IMR-90 (cell line): ENCODE data around the gene SPATC1L. TPM values are rescaled to one million over a fixed set of nuclear protein-coding genes. Genes with fewer than 3 reads are reported as not detected.

Source experiments
- ATAC-seq: fragments of 200-7000 bp; cut with Tn5 transposase; 2 replicates; pipeline ENCODE4 v1.9.1; 2020; ENCODE audit warnings: low read depth, mild to moderate bottlenecking, moderate library complexity
- BruUV-seq: library from RNA; stranded (reverse); fragments of 400-500 nt; replicated peaks from 2 replicates; lab custom pipeline; 2021; lab: Mats Ljungman, UMichigan
- CTCF ChIA-PET: fragments of 300-600 bp; formaldehyde crosslinking; extraction: SDS; loops from one replicate; lab custom pipeline; 2021; ENCODE audit warnings: antibody characterized with exemption; lab: Yijun Ruan, JAX
- POLR2A ChIA-PET: fragments of 300-600 bp; sonication (Branson Sonifier 250); formaldehyde crosslinking; loops from one replicate; lab custom pipeline; 2022; ENCODE audit warnings: antibody characterized with exemption; ENCODE audit not compliant: unreplicated experiment; lab: Charles Lee
- DNase-seq: peaks from one replicate; pipeline ENCODE4 v3.0.0; 2013
- H2AFZ ChIP-seq: replicated peaks from 2 replicates; pipeline ENCODE3; 2013; ENCODE audit warnings: low read length, mild to moderate bottlenecking; ENCODE audit not compliant: poor library complexity
- H2AK5ac ChIP-seq: 2 replicates; pipeline ENCODE4 v1.6.1; 2013; ENCODE audit warnings: low read depth, low read length, inconsistent platforms
- H2AK9ac ChIP-seq: replicated peaks from 2 replicates; pipeline ENCODE3; 2013; ENCODE audit warnings: mild to moderate bottlenecking, low read depth, low read length, moderate library complexity; ENCODE audit not compliant: poor library complexity
- H2BK120ac ChIP-seq: 2 replicates; pipeline ENCODE4 v1.6.1; 2013; ENCODE audit warnings: low read depth, low read length, inconsistent platforms
- H2BK15ac ChIP-seq: 3 replicates; pipeline ENCODE4 v1.6.1; 2013; ENCODE audit warnings: low read depth, low read length, inconsistent platforms
- H2BK20ac ChIP-seq: 2 replicates; pipeline ENCODE4 v1.6.1; 2013; ENCODE audit warnings: low read depth, mild to moderate bottlenecking, inconsistent platforms, low read length, moderate library complexity
- H2BK5ac ChIP-seq: 2 replicates; pipeline ENCODE4 v1.6.1; 2013; ENCODE audit warnings: mild to moderate bottlenecking, low read depth, low read length, inconsistent platforms; ENCODE audit not compliant: poor library complexity, severe bottlenecking
- H3K14ac ChIP-seq: replicated peaks from 2 replicates; pipeline ENCODE4 v1.6.1; 2013; ENCODE audit warnings: low read depth, low read length, inconsistent platforms
- H3K18ac ChIP-seq: 2 replicates; pipeline ENCODE4 v1.6.1; 2013; ENCODE audit warnings: low read depth, low read length, control low read depth
- H3K23ac ChIP-seq: 2 replicates; pipeline ENCODE4 v1.6.1; 2013; ENCODE audit warnings: low read depth, low read length, inconsistent platforms
- H3K27ac ChIP-seq: 2 replicates; pipeline ENCODE4 v1.5.1; 2013; ENCODE audit warnings: mild to moderate bottlenecking, control low read depth, low read length; ENCODE audit not compliant: insufficient read depth
- H3K27me3 ChIP-seq: 2 replicates; pipeline ENCODE4 v1.6.1; 2013; ENCODE audit warnings: low read length; ENCODE audit not compliant: control insufficient read depth, insufficient read depth
- H3K36me3 ChIP-seq: 2 replicates; pipeline ENCODE4 v1.6.1; 2013; ENCODE audit warnings: low read length, mixed read lengths; ENCODE audit not compliant: control insufficient read depth, insufficient read depth
- H3K4ac ChIP-seq: 2 replicates; pipeline ENCODE4 v1.6.1; 2013; ENCODE audit warnings: low read depth, low read length, inconsistent platforms
- H3K4me1 ChIP-seq: 2 replicates; pipeline ENCODE4 v1.6.1; 2013; ENCODE audit warnings: low read length, mixed read lengths; ENCODE audit not compliant: control insufficient read depth, insufficient read depth
- H3K4me2 ChIP-seq: 2 replicates; pipeline ENCODE4 v1.6.1; 2013; ENCODE audit warnings: low read depth, mild to moderate bottlenecking, control low read depth, low read length, moderate library complexity
- H3K4me3 ChIP-seq: 2 replicates; pipeline ENCODE4 v1.5.1; 2013; ENCODE audit warnings: low read depth, mild to moderate bottlenecking, control low read depth, low read length, moderate library complexity; ENCODE audit not compliant: insufficient read depth
- H3K56ac ChIP-seq: 2 replicates; pipeline ENCODE4 v1.6.1; 2013; ENCODE audit warnings: low read length, inconsistent platforms; ENCODE audit not compliant: insufficient read depth; ENCODE audit errors: extremely low read depth
- H3K79me1 ChIP-seq, 2 experiments: 2 replicates each; pipeline ENCODE4 v1.6.1; 2013; ENCODE audit warnings: low read length in 2 of 2, inconsistent platforms in 1 of 2, low read depth in 1 of 2
- H3K9ac ChIP-seq: 2 replicates; pipeline ENCODE4 v1.6.1; 2013; ENCODE audit warnings: low read depth, low read length, control low read depth
- H3K9me1 ChIP-seq: 2 replicates; pipeline ENCODE4 v1.6.1; 2013; ENCODE audit warnings: low read length, inconsistent platforms; ENCODE audit not compliant: insufficient read depth
- H3K9me3 ChIP-seq: 2 replicates; pipeline ENCODE4 v1.6.1; 2013; ENCODE audit warnings: low read length; ENCODE audit not compliant: control insufficient read depth, insufficient read depth
- H4K20me1 ChIP-seq: 2 replicates; pipeline ENCODE4 v1.6.1; 2013; ENCODE audit warnings: low read length, inconsistent platforms; ENCODE audit not compliant: insufficient read depth
- H4K5ac ChIP-seq: 2 replicates; pipeline ENCODE4 v1.6.1; 2013; ENCODE audit warnings: mild to moderate bottlenecking, low read depth, low read length, control low read depth
- H4K8ac ChIP-seq, 2 experiments: 2 replicates each; pipeline ENCODE4 v1.6.1; 2013; ENCODE audit warnings: low read depth in 2 of 2, low read length in 2 of 2, control low read depth in 1 of 2, inconsistent platforms in 1 of 2
- H4K91ac ChIP-seq: 2 replicates; pipeline ENCODE4 v1.6.1; 2013; ENCODE audit warnings: low read depth, low read length, inconsistent platforms; ENCODE audit not compliant: insufficient read depth
- BHLHE40 ChIP-seq: fragments of 150-350 bp; IDR thresholded peaks from 2 replicates; pipeline ENCODE4 v1.6.1; 2016; ENCODE audit warnings: mild to moderate bottlenecking, low read depth, low read length
- CHD1 ChIP-seq: IDR thresholded peaks from 2 replicates; pipeline ENCODE4 v1.6.1; 2012; ENCODE audit warnings: low read depth, low read length, improper control_type of control experiment
- FOS ChIP-seq: fragments of 150-350 bp; IDR thresholded peaks from 2 replicates; pipeline ENCODE4 v1.6.1; 2016; ENCODE audit warnings: low read depth, low read length
- MXI1 ChIP-seq: IDR thresholded peaks from 2 replicates; pipeline ENCODE4 v1.6.1; 2012; ENCODE audit warnings: low read depth, mild to moderate bottlenecking, low read length, moderate library complexity, borderline replicate concordance
- NFE2L2 ChIP-seq: fragments of 150-350 bp; IDR thresholded peaks from 2 replicates; pipeline ENCODE4 v1.6.1; 2016; ENCODE audit warnings: low read depth, mild to moderate bottlenecking, low read length
- RAD21 ChIP-seq: IDR thresholded peaks from 2 replicates; pipeline ENCODE4 v1.6.1; 2012; ENCODE audit warnings: low read length, improper control_type of control experiment
- WGBS, 2 experiments: methylation state at CpG; one replicate each; pipeline versions ENCODE4 v1.1.5 to v1.1.7; 2013; ENCODE audit warnings: missing lambda C conversion rate in 2 of 2; ENCODE audit not compliant: insufficient read length in 1 of 2; ENCODE audit errors: extremely low coverage in 2 of 2; 5-methylcytosine and 5-hydroxymethylcytosine counted together
- dilution Hi-C: fragments of 300-500 bp; cut with HindIII; formaldehyde crosslinking; loops from one replicate; pipeline ENCODE4 v1.14.3; 2018; ENCODE audit warnings: low sequenced_read_pairs; ENCODE audit not compliant: unreplicated experiment
- in situ Hi-C: fragments of 300-500 bp; cut with MboI; formaldehyde crosslinking; loops from 3 replicates; pipeline ENCODE4 v1.14.3; 2019; ENCODE audit warnings: low sequenced_read_pairs, inconsistent platforms, mixed read lengths
- intact Hi-C: fragments of 100-400 bp; cut with micrococcal nuclease; formaldehyde crosslinking; loops from 2 replicates; pipeline ENCODE4 v1.10.0; 2022
- polyA plus RNA-seq, 3 experiments: library from polyadenylated mRNA; depleted of rRNA; stranded (reverse); fragments of >200 nt; gene quantifications; 2 replicates each; pipeline ENCODE4 v1.2.3, GENCODE V29; 2012; ENCODE audit warnings: low replicate concordance in 1 of 3
- total RNA-seq: library from RNA; depleted of rRNA; stranded (reverse); fragments of >200 nt; gene quantifications from 2 replicates; pipeline ENCODE4 v1.2.3, GENCODE V29; 2012
- TF ChIP-seq, protein P1 (sequence below): fragments of 150-350 bp; IDR thresholded peaks from 2 replicates; pipeline ENCODE4 v1.6.1; 2016; ENCODE audit warnings: low read depth, mild to moderate bottlenecking, low read length, moderate library complexity, borderline replicate concordance
- TF ChIP-seq, protein P2 (sequence below): fragments of 150-350 bp; IDR thresholded peaks from 2 replicates; pipeline ENCODE4 v1.6.1; 2017; ENCODE audit warnings: mild to moderate bottlenecking, antibody characterized with exemption, low read length, low read depth

SPATC1L gene
- total and polyA plus RNA-seq, 2 of the 4 experiments (the other 2 are of a cell fraction): 3.8 to 17.2 TPM

DNA sequence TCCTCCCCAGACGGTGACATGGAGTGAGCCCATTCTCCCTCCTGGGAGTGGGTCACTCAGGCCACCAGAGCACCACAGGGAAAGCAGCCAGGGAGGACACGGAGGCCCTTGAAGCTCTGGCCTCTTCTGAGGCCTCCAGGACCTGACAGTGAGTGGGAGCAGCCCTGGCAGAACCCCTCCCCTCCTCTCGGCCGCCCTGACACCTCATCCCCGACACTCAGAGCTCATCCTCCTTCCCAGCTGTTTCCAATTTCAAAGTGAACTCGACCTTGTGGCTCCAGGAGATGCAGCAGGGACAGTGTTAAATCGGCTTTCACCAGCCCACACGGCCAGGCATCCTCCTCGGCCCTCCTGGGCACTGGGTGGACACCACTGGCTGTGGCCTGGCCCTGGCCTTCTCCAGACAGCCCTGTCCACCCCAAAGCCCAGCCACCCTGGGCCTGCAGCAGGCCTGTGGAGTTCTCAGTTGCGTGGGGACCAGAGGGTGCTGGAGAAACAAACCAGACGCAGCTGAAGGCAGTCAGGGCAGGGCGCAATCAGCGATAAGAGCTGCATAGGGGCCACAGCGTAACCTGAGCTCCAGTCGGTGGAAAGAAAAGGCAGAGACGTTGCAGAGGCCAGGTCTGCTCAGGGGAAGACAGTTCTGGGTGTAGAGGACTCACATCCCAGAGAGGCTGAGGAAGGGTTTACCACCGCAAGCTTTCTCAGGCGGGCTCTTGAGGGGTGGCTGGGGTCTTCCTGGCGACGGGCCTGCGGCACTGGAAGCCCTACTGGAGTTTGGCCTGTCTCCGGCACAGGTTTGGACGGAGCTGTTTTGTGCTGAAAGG lies 55.9 kb downstream of the SPATC1L start:
- Histone ChIP-seq H3K4me3 (no peak overlapping the region), H4K91ac (no peak overlapping the region), H3K36me3 (peaks cover 86% of the 10 kb centered on the region), H3K79me1 (peaks cover 7 to 64% of the 10 kb centered on the region in 2 experiments), H4K5ac (no peak overlapping the region), H2AK5ac (no peak overlapping the region), H3K4me1 (no peaks in the 10 kb centered on the region), H3K56ac (no peak overlapping the region), H3K14ac (no peak overlapping the region), H3K4me2 (no peak overlapping the region), H3K4ac (no peak overlapping the region), H3K18ac (no peak overlapping the region), H2BK20ac (no peak overlapping the region), H4K8ac (peak overlapping the region in 1 of 2 experiments; percentile 28; a peak in 1 of 4 replicates), H2AK9ac (no peak overlapping the region), H2BK120ac (no peak overlapping the region), H3K27ac (0 out of 2 replicates have a peak overlapping the region, but pooled peaks have one; percentile 1), H3K9ac (no peak overlapping the region), H2BK15ac (no peak overlapping the region), H3K23ac (no peak overlapping the region), H3K9me3 (no peaks in the 10 kb centered on the region), H3K9me1 (peaks cover 14% of the 10 kb centered on the region), H4K20me1 (peaks cover 99% of the 10 kb centered on the region), H3K27me3 (no peaks in the 10 kb centered on the region), H2BK5ac (peak overlapping the region; percentile 37), H2AFZ (no peak overlapping the region)
- dilution Hi-C loops: no loop called here
- in situ Hi-C loops: no loop called here
- ChIA-PET CTCF (no interaction called here), POLR2A (no interaction called here)
- no TSS peak for BruUV-seq
- intact Hi-C loops: no loop called here
- ATAC-seq (no peak), DNase-seq (no peak)
- 67% methylated on average over 17 of the region's 23 CpGs; no CpG with 5 or more reads in 1 of the 2 experiments for WGBS, 2 experiments
- TF ChIP-seq, protein P1, sequence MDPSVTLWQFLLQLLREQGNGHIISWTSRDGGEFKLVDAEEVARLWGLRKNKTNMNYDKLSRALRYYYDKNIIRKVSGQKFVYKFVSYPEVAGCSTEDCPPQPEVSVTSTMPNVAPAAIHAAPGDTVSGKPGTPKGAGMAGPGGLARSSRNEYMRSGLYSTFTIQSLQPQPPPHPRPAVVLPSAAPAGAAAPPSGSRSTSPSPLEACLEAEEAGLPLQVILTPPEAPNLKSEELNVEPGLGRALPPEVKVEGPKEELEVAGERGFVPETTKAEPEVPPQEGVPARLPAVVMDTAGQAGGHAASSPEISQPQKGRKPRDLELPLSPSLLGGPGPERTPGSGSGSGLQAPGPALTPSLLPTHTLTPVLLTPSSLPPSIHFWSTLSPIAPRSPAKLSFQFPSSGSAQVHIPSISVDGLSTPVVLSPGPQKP: no peak
- TF ChIP-seq FOS: no peak
- TF ChIP-seq MXI1: no peak
- TF ChIP-seq CHD1: no peak
- no peak for TF ChIP-seq BHLHE40
- TF ChIP-seq, protein P2, sequence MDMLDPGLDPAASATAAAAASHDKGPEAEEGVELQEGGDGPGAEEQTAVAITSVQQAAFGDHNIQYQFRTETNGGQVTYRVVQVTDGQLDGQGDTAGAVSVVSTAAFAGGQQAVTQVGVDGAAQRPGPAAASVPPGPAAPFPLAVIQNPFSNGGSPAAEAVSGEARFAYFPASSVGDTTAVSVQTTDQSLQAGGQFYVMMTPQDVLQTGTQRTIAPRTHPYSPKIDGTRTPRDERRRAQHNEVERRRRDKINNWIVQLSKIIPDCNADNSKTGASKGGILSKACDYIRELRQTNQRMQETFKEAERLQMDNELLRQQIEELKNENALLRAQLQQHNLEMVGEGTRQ: no peak
- no peak for TF ChIP-seq NFE2L2
- no peak for TF ChIP-seq RAD21
